Stimulated activated CD4-positive, alpha-beta T cell treated with anti-CD3 and anti-CD28 coated beads, Interleukin-2, amount 100 ng/mL, for 4 hours (primary cell): ENCODE data around the gene TMEM95.
"Not testable (repeated sequence)": the region's sequence is repeated elsewhere in the genome, so short reads cannot be mapped to it uniquely, and the experiment has no call there.

Experiments used
- DNase-seq: peaks from one replicate; pipeline ENCODE4 v3.0.0-alpha.2; 2020; ENCODE audit warnings: low read depth

The TMEM95 gene

GRCh38 chr17:7346761-7347614 lies 8.0 kb upstream of the TMEM95 start:
- no peak for DNase-seq

- no peak for DNase-seq
These were observed 7.1 kb upstream of the TMEM95 start for GRCh38 chr17:7347630-7348477.

GRCh38 chr17:7348478-7349242 lies 6.3 kb upstream of the TMEM95 start:
- DNase-seq = no peak

GRCh38 chr17:7351665-7352502 lies 3.1 kb upstream of the TMEM95 start, which contains the start of gene KCTD11:
Gene KCTD11, plus strand, starts transcription at chr17:7352162.
- DNase-seq = peak; percentile 40

GRCh38 chr17:7352503-7352889 lies 2.5 kb upstream of the TMEM95 start:
- no peak for DNase-seq

GRCh38 chr17:7352910-7353635 lies 1.9 kb upstream of the TMEM95 start:
- DNase-seq = no peak

GRCh38 chr17:7354262-7354843 lies 603 bp upstream of the TMEM95 start:
- no peak for DNase-seq

- DNase-seq = no peak
These were observed 617 bp downstream of the TMEM95 start for GRCh38 chr17:7355573-7355972.

- peak; percentile 73 for DNase-seq
These were observed 1.2 kb downstream of the TMEM95 start for GRCh38 chr17:7356072-7356549.

- no peak for DNase-seq
These were observed 1.8 kb downstream of the TMEM95 start for GRCh38 chr17:7356756-7357155.

- DNase-seq = no peak
These were observed 2.4 kb downstream of the TMEM95 start for GRCh38 chr17:7357381-7357780.

GRCh38 chr17:7361906-7362305 lies 7.0 kb downstream of the TMEM95 start:
- DNase-seq = no peak

- no peak for DNase-seq
These were observed 8.4 kb downstream of the TMEM95 start for GRCh38 chr17:7363311-7363710.

- DNase-seq = not testable (repeated sequence)
These were observed 11.0 kb downstream of the TMEM95 start for GRCh38 chr17:7365963-7366362.

- DNase-seq = no peak
These were observed 12.1 kb downstream of the TMEM95 start for GRCh38 chr17:7367083-7367482.

GRCh38 chr17:7367918-7368598 lies 13.1 kb downstream of the TMEM95 start:
- no peak for DNase-seq

- DNase-seq = not testable (repeated sequence)
These were observed 13.6 kb downstream of the TMEM95 start for GRCh38 chr17:7368599-7368994.

GRCh38 chr17:7369825-7370224 lies 14.9 kb downstream of the TMEM95 start:
- DNase-seq = no peak

- DNase-seq = no peak
These were observed 15.9 kb downstream of the TMEM95 start for GRCh38 chr17:7370853-7371252.

GRCh38 chr17:7374353-7374752 lies 19.4 kb downstream of the TMEM95 start:
- DNase-seq = no peak
